Panc1 (cell line): ENCODE results near the gene TP53BP1. TPM values are rescaled to one million over a fixed set of nuclear protein-coding genes. Genes with fewer than 3 reads are reported as not detected.

Experiments
- ATAC-seq: fragments of 200-7000 bp; cut with Tn5 transposase; 2 replicates; pipeline ENCODE4 v1.9.1; 2020; ENCODE audit warnings: mild to moderate bottlenecking, moderate library complexity
- BruUV-seq: library from RNA; stranded (reverse); fragments of 400-500 nt; replicated peaks from 2 replicates; lab custom pipeline; 2021; lab: Mats Ljungman, UMichigan
- CTCF ChIA-PET: fragments of 300-600 bp; sonication (Branson Sonifier 250); formaldehyde crosslinking; loops from one replicate; lab custom pipeline; 2022; ENCODE audit warnings: antibody characterized with exemption; lab: Charles Lee
- POLR2A ChIA-PET: fragments of 300-600 bp; sonication (Branson Sonifier 250); formaldehyde crosslinking; loops from one replicate; lab custom pipeline; 2022; ENCODE audit warnings: antibody characterized with exemption; lab: Charles Lee
- DNase-seq: peaks from one replicate; pipeline ENCODE4 v3.0.0-alpha.2; 2010; ENCODE audit warnings: low read depth, low spot score
- H3K27ac ChIP-seq: 2 replicates; pipeline ENCODE4 v1.5.1; 2011; ENCODE audit warnings: mild to moderate bottlenecking, low read length, inconsistent platforms
- H3K27me3 ChIP-seq: fragments of 200-500 bp; sonication (Bioruptor generic); 2 replicates; pipeline ENCODE4 v1.6.0; 2014; ENCODE audit warnings: low read length, inconsistent platforms; ENCODE audit not compliant: control insufficient read depth, insufficient read depth
- H3K36me3 ChIP-seq: fragments of 200-500 bp; sonication (Bioruptor generic); 2 replicates; pipeline ENCODE4 v1.5.1; 2014; ENCODE audit warnings: inconsistent platforms, mild to moderate bottlenecking, low read length, moderate library complexity; ENCODE audit not compliant: control insufficient read depth, insufficient read depth
- H3K4me1 ChIP-seq: 2 replicates; pipeline ENCODE4 v1.5.1; 2011; ENCODE audit warnings: inconsistent platforms, mild to moderate bottlenecking, low read length, moderate library complexity; ENCODE audit not compliant: control insufficient read depth, insufficient read depth
- H3K4me3 ChIP-seq, 2 experiments: 2 replicates each; pipeline ENCODE4 v1.5.1; 2011 to 2012; ENCODE audit warnings: low read depth in 2 of 2, low read length in 2 of 2, mild to moderate bottlenecking in 2 of 2, inconsistent platforms in 1 of 2, moderate library complexity in 1 of 2
- H3K9me3 ChIP-seq: fragments of 200-500 bp; sonication (Bioruptor generic); 2 replicates; pipeline ENCODE4 v1.5.1; 2014; ENCODE audit warnings: low read depth, mild to moderate bottlenecking, inconsistent platforms, low read length, moderate library complexity; ENCODE audit not compliant: control insufficient read depth, insufficient read depth
- CTCF ChIP-seq: fragments of 450-650 bp; IDR thresholded peaks from 2 replicates; pipeline ENCODE4 v1.5.1; 2017; ENCODE audit warnings: mild to moderate bottlenecking
- POLR2AphosphoS5 ChIP-seq: IDR thresholded peaks from 2 replicates; pipeline ENCODE4 v1.6.1; 2012; ENCODE audit warnings: mild to moderate bottlenecking, low read depth, low read length, moderate library complexity
- REST ChIP-seq, 2 experiments: IDR thresholded peaks; 2 replicates each; pipeline ENCODE4 v1.6.1; 2011 to 2012; ENCODE audit warnings: low read depth in 2 of 2, control low read depth in 1 of 2, low read length in 1 of 2, mild to moderate bottlenecking in 1 of 2, moderate library complexity in 1 of 2; ENCODE audit not compliant: insufficient read depth in 1 of 2
- SIN3A ChIP-seq: IDR thresholded peaks from 2 replicates; pipeline ENCODE4 v1.6.1; 2012; ENCODE audit warnings: low read depth, mild to moderate bottlenecking, low read length, moderate library complexity, borderline replicate concordance; ENCODE audit not compliant: insufficient read depth
- TCF7L2 ChIP-seq: IDR thresholded peaks from 2 replicates; pipeline ENCODE4 v1.6.1; 2011; ENCODE audit warnings: mild to moderate bottlenecking, low read depth, low read length, inconsistent platforms
- in situ Hi-C: cut with HindIII; loops from 2 replicates; pipeline ENCODE4 v1.10.0; 2016; ENCODE audit warnings: low sequenced_read_pairs, low pct_unique_long_range_greater_than_20kb
- intact Hi-C: fragments of 100-400 bp; cut with micrococcal nuclease; formaldehyde crosslinking; loops from one replicate; pipeline ENCODE4 v1.10.0; 2022; ENCODE audit not compliant: unreplicated experiment
- total RNA-seq: library from RNA; stranded (reverse); gene quantifications from one replicate; pipeline ENCODE4 v1.2.1, GENCODE V29; 2021; ENCODE audit not compliant: unreplicated experiment

The TP53BP1 gene
- total RNA-seq, 1 experiment from 2014 or later, result 80.3 TPM

GRCh38 chr15:43527802-43528541 is 35.0 kb upstream of the TP53BP1 start:
- TF ChIP-seq REST (IDR thresholded peaks at IDR 0.05; ENCODE audit: insufficient read depth in 1 of 2, low read depth in 2 of 2, low read length in 1 of 2) (no peak), CTCF (no peak), TCF7L2 (no peak), SIN3A (no peak), POLR2AphosphoS5 (no peak)
- POLR2A ChIA-PET, result no interaction called here
- ATAC-seq (no peak), DNase-seq (no peak)
- Histone ChIP-seq H3K27ac (no peak overlapping the region), H3K36me3 (no peaks in the 10 kb centered on the region), H3K4me3 (no peak overlapping the region), H3K27me3 (no peaks in the 10 kb centered on the region), H3K4me1 (no peaks in the 10 kb centered on the region), H3K9me3 (no peaks in the 10 kb centered on the region)
- in situ Hi-C loops (no loop called here), intact Hi-C loops (no loop called here)
- CTCF ChIA-PET, result interaction anchor here (0.5 to 0.9 kb wide), 2 partner anchors 11 to 12 kb away, joined by 3 read pairs; no protein-coding TSS in a partner anchor
- BruUV-seq, result no TSS peak

- Histone ChIP-seq H3K9me3 (no peaks in the 10 kb centered on the region), H3K4me3 (no peak overlapping the region), H3K36me3 (no peaks in the 10 kb centered on the region), H3K27me3 (no peaks in the 10 kb centered on the region), H3K4me1 (no peaks in the 10 kb centered on the region), H3K27ac (no peak overlapping the region)
- CTCF ChIA-PET, result interaction anchor here (0.9 kb wide), 1 partner anchor 11 kb away, joined by 3 read pairs; no protein-coding TSS in a partner anchor
- BruUV-seq, result no TSS peak
- no peak for DNase-seq
- POLR2A ChIA-PET, result interaction anchor here (0.8 kb wide), 1 partner anchor 16 kb away, joined by 3 read pairs; no protein-coding TSS in a partner anchor
- in situ Hi-C loops (no loop called here), intact Hi-C loops (no loop called here)
- TF ChIP-seq POLR2AphosphoS5 (no peak), SIN3A (no peak), TCF7L2 (no peak), REST (IDR thresholded peaks at IDR 0.05; ENCODE audit: insufficient read depth in 1 of 2, low read depth in 2 of 2, low read length in 1 of 2) (no peak), CTCF (no peak)
- no peak for ATAC-seq
Observed at GRCh38 chr15:43527016-43527801, 34.3 kb upstream of the TP53BP1 start.
